Neural progenitor cell (in vitro differentiated cells): Measurements from ENCODE around the gene PCDH18. TPM values are rescaled to one million over a fixed set of nuclear protein-coding genes. Genes with fewer than 3 reads are reported as not detected.

ENCODE experiments used
- DNase-seq: peaks from one replicate; pipeline ENCODE4 v3.0.0-alpha.2; 2016; ENCODE audit warnings: low spot score
- H2AFZ ChIP-seq: fragments of 200-600 bp; sonication (generic); replicated peaks from 2 replicates; pipeline ENCODE4 v1.6.1; 2016; ENCODE audit warnings: antibody characterized with exemption
- H3F3A ChIP-seq: fragments of 200-600 bp; sonication (generic); 2 replicates; pipeline ENCODE4 v1.6.1; 2016; ENCODE audit warnings: antibody characterized with exemption, low read depth
- H3K27ac ChIP-seq: fragments of 200-600 bp; sonication (generic); 2 replicates; pipeline ENCODE4 v1.5.1; 2016; ENCODE audit warnings: mild to moderate bottlenecking
- H3K27me3 ChIP-seq: fragments of 200-600 bp; sonication (generic); 2 replicates; pipeline ENCODE4 v1.6.1; 2016; ENCODE audit warnings: mild to moderate bottlenecking, moderate library complexity
- H3K36me3 ChIP-seq: fragments of 200-600 bp; sonication (generic); 2 replicates; pipeline ENCODE4 v1.5.1; 2016
- H3K4me1 ChIP-seq: fragments of 200-600 bp; sonication (generic); 2 replicates; pipeline ENCODE4 v1.6.1; 2016; ENCODE audit warnings: mixed run types
- H3K4me2 ChIP-seq: fragments of 200-600 bp; sonication (generic); 2 replicates; pipeline ENCODE4 v1.6.1; 2016
- H3K4me3 ChIP-seq: fragments of 200-600 bp; sonication (generic); 2 replicates; pipeline ENCODE4 v1.5.1; 2016
- H3K79me2 ChIP-seq: fragments of 200-600 bp; sonication (generic); 2 replicates; pipeline ENCODE4 v1.6.1; 2016; ENCODE audit warnings: low read depth
- H3K9ac ChIP-seq: fragments of 200-600 bp; sonication (generic); 2 replicates; pipeline ENCODE4 v1.6.1; 2016
- H3K9me3 ChIP-seq: fragments of 200-600 bp; sonication (generic); 2 replicates; pipeline ENCODE4 v1.5.1; 2016; ENCODE audit warnings: low read depth
- H4K20me1 ChIP-seq: fragments of 200-600 bp; sonication (generic); 2 replicates; pipeline ENCODE4 v1.6.1; 2016; ENCODE audit warnings: low read depth
- H3K27ac Mint-ChIP-seq: 3 replicates; pipeline ENCODE4 v1.8.0; 2021; ENCODE audit warnings: mixed read lengths
- H3K27me3 Mint-ChIP-seq: 2 replicates; pipeline ENCODE4 v1.8.0; 2022; ENCODE audit warnings: low read depth, mild to moderate bottlenecking, inconsistent platforms, moderate library complexity, mixed read lengths; ENCODE audit not compliant: insufficient read depth
- H3K36me3 Mint-ChIP-seq: 3 replicates; pipeline ENCODE4 v1.8.0; 2021; ENCODE audit warnings: mixed read lengths
- H3K4me1 Mint-ChIP-seq: 3 replicates; pipeline ENCODE4 v1.8.0; 2021; ENCODE audit warnings: mixed read lengths
- H3K4me3 Mint-ChIP-seq: 3 replicates; pipeline ENCODE4 v1.8.0; 2021; ENCODE audit warnings: mild to moderate bottlenecking, moderate library complexity, mixed read lengths
- H3K9me3 Mint-ChIP-seq: 3 replicates; pipeline ENCODE4 v1.8.0; 2020; ENCODE audit warnings: mixed read lengths
- EZH2 ChIP-seq: fragments of 200-600 bp; sonication (generic); IDR thresholded peaks from 2 replicates; pipeline ENCODE4 v1.6.1; 2017; ENCODE audit warnings: antibody characterized with exemption, mild to moderate bottlenecking, moderate library complexity
- EZH2phosphoT487 ChIP-seq: fragments of 200-600 bp; sonication (generic); IDR thresholded peaks from 2 replicates; pipeline ENCODE4 v1.6.1; 2017; ENCODE audit warnings: antibody characterized with exemption
- total RNA-seq: library from RNA; depleted of rRNA; stranded (reverse); fragments of >200 nt; gene quantifications from 2 replicates; pipeline ENCODE4 v1.2.3, GENCODE V29; 2015; ENCODE audit warnings: low replicate concordance
- TF ChIP-seq, protein P1 (sequence below): fragments of 200-600 bp; sonication (generic); IDR thresholded peaks from 2 replicates; pipeline ENCODE4 v1.5.1; 2017; ENCODE audit warnings: antibody characterized with exemption, mild to moderate bottlenecking

The PCDH18 gene
- total RNA-seq, 1 donor from 2014 or later, result 220 TPM

GRCh38 chr4:137532869-137533236, 559 bp upstream of the PCDH18 start:
- Histone ChIP-seq H4K20me1 (peaks cover 40% of the 10 kb centered on the region), H3K79me2 (peaks cover 45% of the 10 kb centered on the region), H3K9ac (peak overlapping the region; percentile 8), H3K27me3 (no peaks in the 10 kb centered on the region), H3K27ac (peak overlapping the region; percentile 99), H3K4me1 (peaks cover 57% of the 10 kb centered on the region), H3K4me3 (peak overlapping the region; percentile 98), H3K4me2 (peak overlapping the region; percentile 99), H3K9me3 (no peaks in the 10 kb centered on the region), H3K36me3 (peaks cover 27% of the 10 kb centered on the region), H2AFZ (no peak overlapping the region), H3F3A (peaks cover 64% of the 10 kb centered on the region)
- no peak overlapping the region for H3K4me3 Mint-ChIP-seq
- peaks cover 49% of the 10 kb centered on the region for H3K4me1 Mint-ChIP-seq
- peaks cover 14% of the 10 kb centered on the region for H3K9me3 Mint-ChIP-seq
- peaks cover 32% of the 10 kb centered on the region for H3K36me3 Mint-ChIP-seq
- no peaks in the 10 kb centered on the region for H3K27me3 Mint-ChIP-seq
- TF ChIP-seq EZH2 (no peak), EZH2phosphoT487 (no peak)
- TF ChIP-seq, protein P1, sequence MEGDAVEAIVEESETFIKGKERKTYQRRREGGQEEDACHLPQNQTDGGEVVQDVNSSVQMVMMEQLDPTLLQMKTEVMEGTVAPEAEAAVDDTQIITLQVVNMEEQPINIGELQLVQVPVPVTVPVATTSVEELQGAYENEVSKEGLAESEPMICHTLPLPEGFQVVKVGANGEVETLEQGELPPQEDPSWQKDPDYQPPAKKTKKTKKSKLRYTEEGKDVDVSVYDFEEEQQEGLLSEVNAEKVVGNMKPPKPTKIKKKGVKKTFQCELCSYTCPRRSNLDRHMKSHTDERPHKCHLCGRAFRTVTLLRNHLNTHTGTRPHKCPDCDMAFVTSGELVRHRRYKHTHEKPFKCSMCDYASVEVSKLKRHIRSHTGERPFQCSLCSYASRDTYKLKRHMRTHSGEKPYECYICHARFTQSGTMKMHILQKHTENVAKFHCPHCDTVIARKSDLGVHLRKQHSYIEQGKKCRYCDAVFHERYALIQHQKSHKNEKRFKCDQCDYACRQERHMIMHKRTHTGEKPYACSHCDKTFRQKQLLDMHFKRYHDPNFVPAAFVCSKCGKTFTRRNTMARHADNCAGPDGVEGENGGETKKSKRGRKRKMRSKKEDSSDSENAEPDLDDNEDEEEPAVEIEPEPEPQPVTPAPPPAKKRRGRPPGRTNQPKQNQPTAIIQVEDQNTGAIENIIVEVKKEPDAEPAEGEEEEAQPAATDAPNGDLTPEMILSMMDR, result no peak
- H3K27ac Mint-ChIP-seq, result no peak overlapping the region
- DNase-seq, result peak; percentile 46

DNA sequence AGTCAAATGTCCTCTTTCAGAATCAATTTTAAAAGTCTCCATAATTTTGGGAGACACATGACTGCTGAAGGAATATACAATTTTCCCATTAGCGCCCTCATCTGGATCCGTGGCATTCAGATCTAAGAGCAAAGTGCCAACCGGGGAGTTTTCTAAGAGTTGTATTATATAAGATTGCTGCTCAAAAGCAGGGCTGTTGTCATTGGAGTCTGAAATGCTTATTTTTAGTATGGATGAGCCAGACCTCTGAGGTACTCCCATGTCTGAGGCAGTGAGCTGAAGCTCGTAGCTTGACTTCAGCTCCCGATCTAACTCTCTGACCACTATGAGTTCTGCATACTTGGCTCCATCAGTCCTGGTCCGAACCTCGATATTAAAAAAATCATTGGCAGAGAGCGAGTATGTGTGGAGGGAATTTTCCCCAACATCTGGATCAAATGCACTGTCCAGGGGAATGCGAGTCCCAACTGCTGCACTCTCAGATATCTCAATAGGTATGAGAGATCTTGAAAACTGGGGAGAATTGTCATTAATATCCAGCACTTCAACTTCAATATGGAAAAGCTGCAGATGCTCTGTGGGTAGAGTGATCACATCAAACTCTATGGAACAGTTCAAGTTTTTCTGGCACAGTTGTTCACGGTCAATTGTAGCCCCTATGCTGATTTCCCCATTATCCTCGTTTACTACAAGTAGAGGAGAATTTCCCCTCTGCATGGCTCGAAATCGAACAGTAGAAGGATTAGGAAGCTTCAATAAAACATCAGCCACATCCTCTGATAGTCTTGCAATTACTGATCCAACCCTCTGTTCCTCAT, 917 bp downstream of the PCDH18 start:
- Mint-ChIP-seq H3K9me3 (peaks cover 2% of the 10 kb centered on the region), H3K4me1 (peaks cover 46% of the 10 kb centered on the region), H3K4me3 (no peak overlapping the region), H3K27ac (no peak overlapping the region), H3K36me3 (peaks cover 38% of the 10 kb centered on the region), H3K27me3 (no peaks in the 10 kb centered on the region)
- peak overlapping the region; percentile 99 for H3K27ac ChIP-seq
- H3K9ac ChIP-seq, result peak overlapping the region; percentile 78
- TF ChIP-seq EZH2, result no peak
- TF ChIP-seq, protein P1, result peak; percentile 62
- TF ChIP-seq EZH2phosphoT487, result no peak
- H3K36me3 ChIP-seq, result peaks cover 31% of the 10 kb centered on the region
- no peak overlapping the region for H2AFZ ChIP-seq
- H3K4me1 ChIP-seq, result peaks cover 59% of the 10 kb centered on the region
- H3K79me2 ChIP-seq, result peaks cover 60% of the 10 kb centered on the region
- DNase-seq, result peak; percentile 30
- H3K9me3 ChIP-seq, result no peaks in the 10 kb centered on the region
- peak overlapping the region; percentile 98 for H3K4me3 ChIP-seq
- no peaks in the 10 kb centered on the region for H3K27me3 ChIP-seq
- H4K20me1 ChIP-seq, result peaks cover 55% of the 10 kb centered on the region
- peak overlapping the region; percentile 99 for H3K4me2 ChIP-seq
- H3F3A ChIP-seq, result peaks cover 51% of the 10 kb centered on the region

GRCh38 chr4:137530176-137530575, 2.1 kb downstream of the PCDH18 start:
- Histone ChIP-seq H3K4me3 (peak overlapping the region; percentile 98), H3K27me3 (no peaks in the 10 kb centered on the region), H4K20me1 (peaks cover 67% of the 10 kb centered on the region), H2AFZ (no peak overlapping the region), H3K79me2 (peaks cover 72% of the 10 kb centered on the region), H3K27ac (no peak overlapping the region), H3F3A (peaks cover 44% of the 10 kb centered on the region), H3K9me3 (no peaks in the 10 kb centered on the region), H3K36me3 (peaks cover 42% of the 10 kb centered on the region), H3K4me1 (peaks cover 59% of the 10 kb centered on the region), H3K4me2 (peak overlapping the region; percentile 99), H3K9ac (peak overlapping the region; percentile 78)
- Mint-ChIP-seq H3K27ac (no peak overlapping the region), H3K36me3 (peaks cover 44% of the 10 kb centered on the region), H3K4me3 (no peak overlapping the region), H3K27me3 (no peaks in the 10 kb centered on the region), H3K4me1 (peaks cover 49% of the 10 kb centered on the region), H3K9me3 (no peaks in the 10 kb centered on the region)
- TF ChIP-seq, protein P1, result no peak
- TF ChIP-seq EZH2 (no peak), EZH2phosphoT487 (no peak)
- no peak for DNase-seq
